ENCODE measurements around the gene SKP2. TPM values are rescaled to one million over a fixed set of nuclear protein-coding genes. Genes with fewer than 3 reads are reported as not detected.

SKP2 gene
- total and polyA plus RNA-seq, 3 experiments from 2014 or later: 15.6 to 56.4 (median 52.8) TPM

DNA sequence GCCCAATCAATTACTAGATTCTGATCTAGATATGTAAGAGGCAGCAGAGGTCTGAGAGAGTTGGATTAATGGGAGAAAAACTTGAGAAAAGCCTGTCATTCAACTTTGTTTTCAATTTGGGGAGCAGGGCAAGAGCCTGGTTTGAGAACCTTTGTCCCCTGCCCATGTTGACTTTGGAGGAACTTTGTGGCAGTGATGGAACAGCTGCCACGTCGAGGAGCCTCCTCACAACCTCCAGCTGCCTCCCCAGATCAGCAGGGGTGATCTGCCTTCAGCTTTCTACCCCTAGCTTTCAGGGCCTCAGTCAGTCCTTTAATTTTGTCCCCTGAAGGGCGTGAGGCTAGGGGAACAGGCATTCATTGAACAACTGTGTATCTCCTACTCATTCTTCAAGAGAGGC lies 8.7 kb downstream of the SKP2 start:
- Mint-ChIP-seq H3K27ac (no peak overlapping the region), H3K4me3 (no peak overlapping the region), H3K4me1 (peaks cover 23 to 64% (median 56%) of the 10 kb centered on the region in 3 donors), H3K27me3 (no peaks in the 10 kb centered on the region), H3K36me3 (peaks cover 4 to 94% (median 35%) of the 10 kb centered on the region in 3 donors), H3K9me3 (no peaks in the 10 kb centered on the region)
- no peaks in the 10 kb centered on the region for H3K4me1 ChIP-seq (ENCODE audit: insufficient read depth, low read length)
- no peaks in the 10 kb centered on the region for H3K9me3 ChIP-seq (ENCODE audit: low read length)
- H3K27me3 ChIP-seq (ENCODE audit: insufficient read depth, low read length, poor library complexity, severe bottlenecking): no peaks in the 10 kb centered on the region
- peaks cover 15% of the 10 kb centered on the region for H3K36me3 ChIP-seq (ENCODE audit: insufficient read depth, low read length)
- ChIA-PET CTCF (interaction anchor here (1.2 kb wide), 1 partner anchor 19 kb away, joined by 4 read pairs; no protein-coding TSS in a partner anchor), POLR2A (no interaction called here)
- H3K4me3 ChIP-seq (ENCODE audit: low read length): no peak overlapping the region
- H3K27ac ChIP-seq (ENCODE audit: low read depth, low read length): no peak overlapping the region
- no peak for DNase-seq

DNA sequence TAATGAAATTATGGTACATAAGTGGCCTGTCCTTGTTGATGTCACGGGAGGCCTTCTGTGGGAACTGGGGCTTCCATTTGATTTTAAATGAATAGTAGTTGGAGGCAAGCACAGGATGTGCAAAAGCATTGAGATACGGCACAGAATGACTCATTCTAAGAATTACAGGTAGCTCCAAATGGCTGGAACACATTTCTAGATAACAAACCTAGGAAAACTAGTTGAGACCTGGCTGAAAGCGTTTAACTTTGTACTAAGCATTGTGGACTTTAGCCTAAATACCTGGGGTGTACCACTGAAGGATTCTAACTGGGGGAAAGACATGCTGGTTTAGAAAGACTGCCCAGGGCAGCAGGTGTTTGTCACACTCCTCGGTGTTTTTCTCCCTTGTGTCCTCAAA lies 9.4 kb downstream of the SKP2 start:
- H3K27ac Mint-ChIP-seq: peak overlapping the region in 2 of 8 donors; percentile 13 to 55
- no peak overlapping the region for H3K27ac ChIP-seq (ENCODE audit: low read depth, low read length)
- H3K9me3 Mint-ChIP-seq: no peaks in the 10 kb centered on the region
- peaks cover 9% of the 10 kb centered on the region for H3K36me3 ChIP-seq (ENCODE audit: insufficient read depth, low read length)
- peaks cover 21 to 57% (median 49%) of the 10 kb centered on the region in 3 donors for H3K4me1 Mint-ChIP-seq
- H3K27me3 Mint-ChIP-seq: no peaks in the 10 kb centered on the region
- DNase-seq: no peak
- ChIA-PET CTCF (interaction anchor here (1.2 kb wide), 1 partner anchor 19 kb away, joined by 4 read pairs; no protein-coding TSS in a partner anchor), POLR2A (interaction anchor here (0.6 kb wide), 1 partner anchor 52 kb away, joined by 3 read pairs; no protein-coding TSS in a partner anchor)
- H3K36me3 Mint-ChIP-seq: peaks cover 5 to 92% (median 35%) of the 10 kb centered on the region in 3 donors
- no peak overlapping the region for H3K4me3 Mint-ChIP-seq
- no peaks in the 10 kb centered on the region for H3K27me3 ChIP-seq (ENCODE audit: insufficient read depth, low read length, poor library complexity, severe bottlenecking)
- H3K9me3 ChIP-seq (ENCODE audit: low read length): no peaks in the 10 kb centered on the region
- H3K4me1 ChIP-seq (ENCODE audit: insufficient read depth, low read length): no peaks in the 10 kb centered on the region
- no peak overlapping the region for H3K4me3 ChIP-seq (ENCODE audit: low read length)

DNA sequence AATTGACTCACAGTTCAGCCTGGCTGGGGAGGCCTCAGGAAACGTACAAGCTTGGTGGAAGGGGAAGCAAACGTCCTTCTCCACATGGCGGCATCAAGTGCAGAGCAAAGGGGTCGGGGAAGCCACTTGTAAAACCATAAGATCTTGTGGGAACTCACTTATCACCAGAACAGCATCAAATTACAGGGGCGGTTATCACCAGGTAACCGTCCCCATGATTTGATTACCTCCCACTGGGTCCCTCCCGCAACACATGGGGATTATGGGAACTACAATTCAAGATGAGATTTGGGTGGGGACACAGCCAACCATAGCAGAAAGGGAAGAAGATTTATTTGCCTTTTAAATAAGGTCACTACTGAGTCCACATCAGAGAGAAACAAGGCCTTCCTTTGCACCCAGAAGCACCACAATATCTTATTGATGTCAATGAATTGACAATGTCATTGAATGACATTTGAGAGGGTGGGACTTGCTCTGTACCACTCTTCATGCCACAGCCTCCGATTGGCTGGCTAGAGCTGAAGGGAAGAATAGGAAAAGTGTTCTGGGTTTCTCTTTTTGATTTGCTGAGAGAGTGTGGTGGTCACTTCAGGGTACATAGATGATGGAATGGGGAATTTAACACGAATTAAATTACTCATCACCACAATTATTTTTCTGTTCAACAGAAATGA lies 11.0 kb downstream of the SKP2 start:
- Histone ChIP-seq H3K9me3 (ENCODE audit: low read length) (no peaks in the 10 kb centered on the region), H3K36me3 (ENCODE audit: insufficient read depth, low read length) (peaks cover 9% of the 10 kb centered on the region), H3K4me3 (ENCODE audit: low read length) (no peak overlapping the region), H3K27ac (ENCODE audit: low read depth, low read length) (no peak overlapping the region), H3K4me1 (ENCODE audit: insufficient read depth, low read length) (no peaks in the 10 kb centered on the region), H3K27me3 (ENCODE audit: insufficient read depth, low read length, poor library complexity, severe bottlenecking) (no peaks in the 10 kb centered on the region)
- Mint-ChIP-seq H3K36me3 (peaks cover 11 to 92% (median 33%) of the 10 kb centered on the region in 3 donors), H3K27ac (no peak overlapping the region), H3K4me1 (peaks cover 16 to 47% (median 41%) of the 10 kb centered on the region in 3 donors), H3K4me3 (no peak overlapping the region), H3K27me3 (no peaks in the 10 kb centered on the region), H3K9me3 (no peaks in the 10 kb centered on the region)
- ChIA-PET CTCF (no interaction called here), POLR2A (no interaction called here)
- no peak for DNase-seq

DNA sequence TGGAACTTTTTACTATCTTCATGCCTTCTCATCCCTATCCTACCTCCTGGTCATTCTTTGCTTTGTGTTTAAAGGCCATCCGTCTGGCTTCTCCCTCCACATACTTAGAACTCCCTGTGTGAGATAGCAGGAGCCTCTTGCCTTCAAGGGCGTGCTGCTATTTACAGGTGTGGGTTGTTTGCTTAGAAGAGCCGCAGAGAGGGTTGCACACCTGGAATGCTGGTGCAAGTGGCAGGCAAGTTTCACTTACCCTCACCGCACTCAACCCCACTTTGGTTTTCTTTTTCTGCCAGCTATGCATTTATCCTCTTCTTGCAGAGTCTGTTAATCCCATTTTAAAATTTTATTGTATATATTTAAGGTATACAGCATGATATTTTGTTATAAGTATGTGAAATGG lies 12.6 kb downstream of the SKP2 start:
- Mint-ChIP-seq H3K9me3 (no peaks in the 10 kb centered on the region), H3K27ac (no peak overlapping the region), H3K4me1 (peaks cover 10 to 46% (median 44%) of the 10 kb centered on the region in 3 donors), H3K36me3 (peaks cover 11 to 91% (median 38%) of the 10 kb centered on the region in 3 donors), H3K27me3 (no peaks in the 10 kb centered on the region), H3K4me3 (no peak overlapping the region)
- no peak overlapping the region for H3K4me3 ChIP-seq (ENCODE audit: low read length)
- no peaks in the 10 kb centered on the region for H3K27me3 ChIP-seq (ENCODE audit: insufficient read depth, low read length, poor library complexity, severe bottlenecking)
- H3K27ac ChIP-seq (ENCODE audit: low read depth, low read length): no peak overlapping the region
- H3K36me3 ChIP-seq (ENCODE audit: insufficient read depth, low read length): peaks cover 14% of the 10 kb centered on the region
- no peak for DNase-seq
- H3K4me1 ChIP-seq (ENCODE audit: insufficient read depth, low read length): peaks cover 8% of the 10 kb centered on the region
- ChIA-PET POLR2A (no interaction called here), CTCF (no interaction called here)
- no peaks in the 10 kb centered on the region for H3K9me3 ChIP-seq (ENCODE audit: low read length)

DNA sequence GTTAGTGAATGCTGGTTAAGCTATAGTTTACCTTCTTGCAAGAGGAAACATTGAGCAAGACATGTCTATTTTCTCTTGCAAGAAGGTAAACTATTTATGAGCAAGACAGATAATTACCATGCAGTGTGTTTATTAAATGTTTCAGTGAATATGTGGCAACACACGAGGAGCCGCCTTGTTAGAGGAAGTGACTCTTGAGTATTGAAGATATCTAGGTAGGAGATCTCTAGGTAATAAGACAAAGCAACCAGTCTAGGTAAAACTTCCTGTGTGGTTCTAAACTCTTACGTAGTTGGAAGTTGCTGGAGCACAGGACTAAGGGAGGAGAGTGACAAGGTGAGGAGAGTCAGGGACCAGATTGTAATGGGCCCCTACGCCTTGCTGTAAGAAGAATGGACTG lies 16.8 kb downstream of the SKP2 start:
- peaks cover 5 to 19% (median 15%) of the 10 kb centered on the region in 3 donors for H3K4me1 Mint-ChIP-seq
- no peak overlapping the region for H3K4me3 ChIP-seq (ENCODE audit: low read length)
- no peak overlapping the region for H3K4me3 Mint-ChIP-seq
- H3K36me3 ChIP-seq (ENCODE audit: insufficient read depth, low read length): peaks cover 35% of the 10 kb centered on the region
- ChIA-PET CTCF (interaction anchor here (1.1 kb wide), 1 partner anchor 16 kb away, joined by 3 read pairs; no protein-coding TSS in a partner anchor), POLR2A (no interaction called here)
- no peaks in the 10 kb centered on the region for H3K27me3 ChIP-seq (ENCODE audit: insufficient read depth, low read length, poor library complexity, severe bottlenecking)
- H3K4me1 ChIP-seq (ENCODE audit: insufficient read depth, low read length): peaks cover 8% of the 10 kb centered on the region
- peaks cover 8 to 94% (median 33%) of the 10 kb centered on the region in 3 donors for H3K36me3 Mint-ChIP-seq
- DNase-seq: no peak
- peak overlapping the region in 4 of 8 donors; percentile 38 to 88 (median 68) for H3K27ac Mint-ChIP-seq
- no peaks in the 10 kb centered on the region for H3K9me3 ChIP-seq (ENCODE audit: low read length)
- no peaks in the 10 kb centered on the region for H3K9me3 Mint-ChIP-seq
- H3K27me3 Mint-ChIP-seq: no peaks in the 10 kb centered on the region
- H3K27ac ChIP-seq (ENCODE audit: low read depth, low read length): no peak overlapping the region

DNA sequence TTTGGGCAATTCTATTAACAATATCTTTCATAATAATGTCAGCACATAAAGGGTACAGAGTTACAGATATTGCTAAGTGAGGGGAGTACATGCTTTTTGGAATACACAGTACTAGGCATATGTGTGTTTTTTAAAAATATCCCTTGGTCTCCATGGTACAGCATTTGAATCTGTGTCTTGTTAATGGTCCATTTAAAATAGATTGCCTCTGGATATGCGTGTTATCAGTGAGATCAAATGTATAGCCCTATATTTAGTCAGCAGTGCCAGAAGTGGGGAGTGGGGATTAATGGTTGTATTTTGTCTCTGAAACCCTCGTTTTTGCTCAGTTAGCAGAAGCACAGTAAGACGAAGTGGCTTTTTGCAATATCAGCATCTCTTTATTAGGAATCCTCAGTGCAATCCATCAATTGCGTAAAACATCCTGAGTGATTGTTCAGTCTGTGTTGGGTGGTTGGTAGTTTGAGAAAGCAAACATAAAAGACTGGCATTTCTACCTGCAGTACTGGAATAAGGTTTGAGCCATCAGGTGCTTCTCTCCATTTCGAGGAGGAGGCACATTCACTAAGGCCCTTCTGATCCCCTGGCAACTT lies 19.0 kb downstream of the SKP2 start:
- Histone ChIP-seq H3K4me1 (ENCODE audit: insufficient read depth, low read length) (peaks cover 8% of the 10 kb centered on the region), H3K27me3 (ENCODE audit: insufficient read depth, low read length, poor library complexity, severe bottlenecking) (no peaks in the 10 kb centered on the region), H3K9me3 (ENCODE audit: low read length) (no peaks in the 10 kb centered on the region), H3K4me3 (ENCODE audit: low read length) (no peak overlapping the region), H3K36me3 (ENCODE audit: insufficient read depth, low read length) (peaks cover 29% of the 10 kb centered on the region), H3K27ac (ENCODE audit: low read depth, low read length) (no peak overlapping the region)
- Mint-ChIP-seq H3K9me3 (no peaks in the 10 kb centered on the region), H3K27ac (peak overlapping the region in 1 of 8 donors; percentile 68), H3K4me1 (peaks cover 3 to 21% (median 15%) of the 10 kb centered on the region in 3 donors), H3K4me3 (no peak overlapping the region), H3K27me3 (no peaks in the 10 kb centered on the region), H3K36me3 (peaks cover 8 to 92% (median 42%) of the 10 kb centered on the region in 3 donors)
- DNase-seq: no peak
- ChIA-PET POLR2A (no interaction called here), CTCF (interaction anchor here (1.5 kb wide), 1 partner anchor 71 kb away, joined by 4 read pairs; the partner anchor contains the start of gene NADK2)

DNA sequence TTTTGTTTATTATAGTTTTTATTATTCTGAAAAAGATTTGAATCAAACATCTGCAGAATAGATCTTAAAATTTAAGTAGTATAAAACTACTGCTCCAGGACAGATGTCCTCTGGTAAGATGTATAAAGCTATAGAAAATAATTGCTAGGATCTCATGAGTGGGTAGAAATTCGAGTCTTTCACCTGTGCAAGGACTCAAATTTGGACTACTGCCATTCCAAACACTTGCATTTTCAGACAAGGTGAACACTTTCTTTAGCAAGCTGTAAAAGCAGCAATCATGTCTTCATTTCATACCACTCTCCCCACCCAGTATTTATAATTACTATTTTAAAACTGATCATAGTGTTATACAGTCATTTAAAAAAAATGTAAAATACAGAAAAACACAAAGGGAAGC lies 20.7 kb downstream of the SKP2 start:
- ChIA-PET POLR2A (no interaction called here), CTCF (no interaction called here)
- peaks cover 8% of the 10 kb centered on the region for H3K4me1 ChIP-seq (ENCODE audit: insufficient read depth, low read length)
- peaks cover 30% of the 10 kb centered on the region for H3K36me3 ChIP-seq (ENCODE audit: insufficient read depth, low read length)
- peaks cover 3 to 30% (median 15%) of the 10 kb centered on the region in 3 donors for H3K4me1 Mint-ChIP-seq
- no peaks in the 10 kb centered on the region for H3K27me3 ChIP-seq (ENCODE audit: insufficient read depth, low read length, poor library complexity, severe bottlenecking)
- no peak overlapping the region for H3K27ac ChIP-seq (ENCODE audit: low read depth, low read length)
- H3K9me3 Mint-ChIP-seq: no peaks in the 10 kb centered on the region
- DNase-seq: no peak
- H3K27me3 Mint-ChIP-seq: no peaks in the 10 kb centered on the region
- H3K9me3 ChIP-seq (ENCODE audit: low read length): no peaks in the 10 kb centered on the region
- peaks cover 0 to 85% (median 45%) of the 10 kb centered on the region in 3 donors for H3K36me3 Mint-ChIP-seq
- no peak overlapping the region for H3K27ac Mint-ChIP-seq
- no peak overlapping the region for H3K4me3 Mint-ChIP-seq
- no peak overlapping the region for H3K4me3 ChIP-seq (ENCODE audit: low read length)

DNA sequence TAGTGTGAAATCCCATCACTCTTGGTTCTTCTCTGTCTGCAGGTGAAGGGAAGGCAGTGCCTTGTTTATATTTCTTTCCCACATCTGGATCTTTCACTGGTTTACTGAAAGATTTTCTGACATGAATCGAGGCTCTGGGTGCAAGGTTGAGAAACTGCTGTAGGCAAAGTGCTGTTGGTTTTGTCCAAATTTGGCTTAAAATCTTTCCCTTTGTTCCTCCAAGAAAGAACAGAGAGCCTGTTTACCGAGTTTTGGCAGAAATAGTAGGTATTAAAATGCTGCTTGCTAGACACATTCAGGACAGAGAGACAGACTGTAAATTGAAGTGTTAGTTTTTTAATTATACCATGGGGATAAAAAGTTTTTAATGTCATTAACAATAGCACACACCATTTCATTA lies 21.5 kb downstream of the SKP2 start:
- H3K4me3 ChIP-seq (ENCODE audit: low read length): no peak overlapping the region
- ChIA-PET CTCF (no interaction called here), POLR2A (no interaction called here)
- no peak overlapping the region for H3K4me3 Mint-ChIP-seq
- H3K27me3 Mint-ChIP-seq: no peaks in the 10 kb centered on the region
- H3K4me1 ChIP-seq (ENCODE audit: insufficient read depth, low read length): peaks cover 6% of the 10 kb centered on the region
- peaks cover 0 to 23% (median 8%) of the 10 kb centered on the region in 3 donors for H3K4me1 Mint-ChIP-seq
- H3K9me3 Mint-ChIP-seq: no peaks in the 10 kb centered on the region
- DNase-seq: no peak
- peaks cover 0 to 85% (median 42%) of the 10 kb centered on the region in 3 donors for H3K36me3 Mint-ChIP-seq
- no peak overlapping the region for H3K27ac ChIP-seq (ENCODE audit: low read depth, low read length)
- H3K27ac Mint-ChIP-seq: peak overlapping the region in 1 of 8 donors; percentile 35
- peaks cover 35% of the 10 kb centered on the region for H3K36me3 ChIP-seq (ENCODE audit: insufficient read depth, low read length)
- no peaks in the 10 kb centered on the region for H3K27me3 ChIP-seq (ENCODE audit: insufficient read depth, low read length, poor library complexity, severe bottlenecking)
- no peaks in the 10 kb centered on the region for H3K9me3 ChIP-seq (ENCODE audit: low read length)
